Uterus (tissue), 4 donors: ENCODE data around the gene PDIK1L. TPM values are rescaled to one million over a fixed set of nuclear protein-coding genes. Genes with fewer than 3 reads are reported as not detected.

ENCODE experiments used
- DNase-seq, 2 donors: peaks; one replicate each; pipeline ENCODE4 v3.0.0-alpha.2; 2019 to 2020
- H3K27ac ChIP-seq, 2 donors: fragments of 200-600 bp; sonication (generic); 1 replicate in 1 of 2; 2 replicates in 1 of 2; pipeline ENCODE4 v1.5.1; 2016 to 2018
- H3K27me3 ChIP-seq, 2 donors: fragments of 200-600 bp; sonication (generic); one replicate each; pipeline ENCODE4 v1.5.1; 2018 to 2019; ENCODE audit warnings: control low read depth in 1 of 2
- H3K36me3 ChIP-seq, 2 donors: fragments of 200-600 bp; sonication (generic); one replicate each; pipeline ENCODE4 v1.5.1; 2019; ENCODE audit warnings: control low read depth in 1 of 2
- H3K4me1 ChIP-seq, 2 donors: fragments of 200-600 bp; sonication (generic); one replicate each; pipeline ENCODE4 v1.5.1; 2018 to 2019; ENCODE audit warnings: control low read depth in 1 of 2
- H3K4me3 ChIP-seq, 2 donors: fragments of 200-600 bp; sonication (generic); 1 replicate in 1 of 2; 2 replicates in 1 of 2; pipeline ENCODE4 v1.5.1; 2018 to 2019; ENCODE audit warnings: mild to moderate bottlenecking in 1 of 2
- H3K9me3 ChIP-seq, 2 donors: fragments of 200-600 bp; sonication (generic); one replicate each; pipeline ENCODE4 v1.5.1; 2019; ENCODE audit warnings: control low read depth in 1 of 2
- CTCF ChIP-seq, 4 experiments: fragments of 200-600 bp in 2 of 4; fragments of 450-650 bp in 2 of 4; sonication (generic) in 2 of 4; IDR thresholded peaks; one replicate each; pipeline ENCODE4 v1.5.1; 2016 to 2019; ENCODE audit warnings: antibody characterized with exemption in 4 of 4, mild to moderate bottlenecking in 2 of 4, moderate library complexity in 1 of 4
- POLR2A ChIP-seq, 2 donors: fragments of 450-650 bp; IDR thresholded peaks; one replicate each; pipeline ENCODE4 v1.6.1; 2016; ENCODE audit warnings: antibody characterized with exemption in 2 of 2, mild to moderate bottlenecking in 1 of 2, moderate library complexity in 1 of 2
- intact Hi-C: fragments of 100-400 bp; cut with DNase I; formaldehyde crosslinking; loops from one replicate; pipeline ENCODE4 v1.15.1; 2023; ENCODE audit warnings: low total_unique reads
- total RNA-seq, 4 donors: library from RNA; depleted of rRNA in 3 of 4; stranded (reverse); fragments of >200 nt in 3 of 4; gene quantifications; one replicate each; pipeline versions ENCODE4 v1.1.0 to v1.2.4, GENCODE V29; 2014 to 2023
- donor health status: DM: yes; HTN: yes; CAD: no.

PDIK1L gene
- total RNA-seq, 4 donors from 2014 or later: 13.8 to 95.6 (median 20.9) TPM

- Histone ChIP-seq H3K4me3 (no peak overlapping the region), H3K27ac (no peak overlapping the region), H3K9me3 (no peaks in the 10 kb centered on the region), H3K27me3 (no peaks in the 10 kb centered on the region), H3K4me1 (no peaks in the 10 kb centered on the region), H3K36me3 (no peaks in the 10 kb centered on the region)
- intact Hi-C loops: no loop called here
- DNase-seq: no peak
- TF ChIP-seq CTCF (IDR thresholded peaks at IDR 0.05) (no peak), POLR2A (IDR thresholded peaks at IDR 0.05) (no peak)
These were observed 20.7 kb downstream of the PDIK1L start for GRCh38 chr1:26132128-26132833.

DNA sequence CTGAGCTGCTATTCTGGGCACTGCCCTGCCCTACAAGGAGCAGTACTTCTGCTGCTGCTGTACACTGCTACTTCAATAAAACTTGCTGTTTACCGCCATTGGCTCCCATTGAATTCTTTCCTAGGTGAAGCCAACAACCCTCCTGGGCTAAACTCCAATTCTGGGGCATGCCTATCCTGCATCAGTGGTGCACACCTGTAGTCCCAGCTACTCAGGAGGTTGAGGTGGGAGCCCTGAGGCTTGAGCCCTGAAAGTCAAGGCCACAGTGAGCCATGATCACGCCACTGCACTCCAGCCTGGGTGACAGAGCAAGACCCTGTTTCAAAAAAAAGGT is 21.2 kb downstream of the PDIK1L start:
- no peak overlapping the region for H3K27ac ChIP-seq
- DNase-seq: no peak
- intact Hi-C loops: no loop called here
- H3K4me1 ChIP-seq: no peaks in the 10 kb centered on the region
- no peaks in the 10 kb centered on the region for H3K36me3 ChIP-seq
- no peaks in the 10 kb centered on the region for H3K9me3 ChIP-seq
- no peaks in the 10 kb centered on the region for H3K27me3 ChIP-seq
- TF ChIP-seq CTCF (IDR thresholded peaks at IDR 0.05) (no peak), POLR2A (IDR thresholded peaks at IDR 0.05) (no peak)
- H3K4me3 ChIP-seq: no peak overlapping the region

DNA sequence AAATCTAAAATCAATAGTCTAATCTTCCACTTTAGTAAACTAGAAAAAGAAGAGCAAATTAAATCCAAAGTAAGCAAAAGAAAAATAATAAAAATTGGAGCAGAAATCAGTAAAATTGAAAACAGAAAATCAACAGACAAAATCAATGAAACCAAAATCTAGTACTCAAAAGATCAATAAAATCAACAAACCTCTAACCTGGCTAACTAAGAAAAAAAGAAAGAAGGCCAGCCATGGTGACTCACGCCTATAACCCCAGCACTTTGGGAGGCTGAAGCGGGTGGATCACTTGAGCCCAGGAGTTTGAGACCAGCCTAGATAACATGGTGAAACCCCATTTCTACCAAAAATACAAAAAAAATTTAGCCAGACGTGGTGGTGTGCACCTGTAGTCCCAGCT is 22.8 kb downstream of the PDIK1L start:
- no peak for DNase-seq
- H3K36me3 ChIP-seq: no peaks in the 10 kb centered on the region
- TF ChIP-seq POLR2A (IDR thresholded peaks at IDR 0.05) (no peak), CTCF (IDR thresholded peaks at IDR 0.05) (no peak)

DNA sequence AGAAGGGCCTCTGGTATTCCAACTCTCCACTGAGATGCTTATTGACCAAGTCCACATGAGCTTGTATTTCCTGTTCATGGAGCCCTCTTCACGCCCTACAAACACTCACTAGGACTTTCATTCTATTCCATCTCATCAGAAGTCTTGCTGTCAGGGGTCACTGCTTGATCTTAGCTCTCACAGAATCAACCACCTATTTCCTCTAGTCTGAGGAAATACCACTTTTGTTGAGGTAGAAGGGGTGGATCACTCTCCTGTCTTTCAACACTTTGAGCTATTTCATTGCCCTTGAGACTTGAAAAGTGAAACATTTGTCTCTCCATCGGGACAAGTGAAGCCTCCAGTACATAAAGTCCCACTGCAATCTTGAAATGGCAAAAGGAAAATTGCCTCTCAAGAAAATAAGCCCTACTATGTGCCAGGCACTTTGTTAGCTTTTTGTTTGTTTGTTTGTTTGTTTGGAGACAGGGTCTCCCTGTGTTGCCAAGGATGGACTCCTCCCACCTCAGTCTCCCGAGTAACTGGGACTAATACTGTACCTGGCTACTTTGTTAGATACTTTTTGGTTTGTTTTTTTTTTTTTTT is 27.4 kb downstream of the PDIK1L start:
- TF ChIP-seq POLR2A (IDR thresholded peaks at IDR 0.05) (no peak), CTCF (IDR thresholded peaks at IDR 0.05) (no peak)
- H3K9me3 ChIP-seq: no peaks in the 10 kb centered on the region
- H3K4me1 ChIP-seq: no peaks in the 10 kb centered on the region
- DNase-seq: no peak
- H3K4me3 ChIP-seq: no peak overlapping the region
- H3K27me3 ChIP-seq: no peaks in the 10 kb centered on the region
- no peaks in the 10 kb centered on the region for H3K36me3 ChIP-seq
- no peak overlapping the region for H3K27ac ChIP-seq
- intact Hi-C loops: no loop called here

More for the DNA sequence above, 22.8 kb downstream of the PDIK1L start:
- Histone ChIP-seq H3K27me3 (no peaks in the 10 kb centered on the region), H3K9me3 (no peaks in the 10 kb centered on the region), H3K4me1 (no peaks in the 10 kb centered on the region), H3K4me3 (no peak overlapping the region), H3K27ac (no peak overlapping the region)
- intact Hi-C loops: no loop called here

DNA sequence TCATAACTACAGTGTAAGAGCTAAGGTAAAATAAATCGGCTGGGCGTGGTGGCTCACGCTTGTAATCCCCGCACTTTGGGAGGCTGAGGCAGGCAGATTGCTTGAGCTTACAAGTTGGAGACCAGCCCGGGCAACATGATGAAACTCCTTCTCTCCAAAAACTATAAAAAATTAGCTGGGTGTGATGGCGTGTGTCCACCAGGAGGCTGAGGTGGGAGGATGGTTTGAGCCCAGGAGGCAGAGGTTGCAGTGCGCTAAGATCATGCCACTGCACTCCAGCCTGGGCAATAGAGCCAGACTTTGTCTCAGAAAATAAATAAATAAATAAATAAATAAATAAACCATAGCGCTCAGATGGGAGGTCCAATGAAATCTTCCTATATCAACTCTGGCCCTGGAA is 30.5 kb downstream of the PDIK1L start:
- Histone ChIP-seq H3K9me3 (no peaks in the 10 kb centered on the region), H3K36me3 (no peaks in the 10 kb centered on the region), H3K27ac (no peak overlapping the region), H3K4me3 (no peak overlapping the region), H3K27me3 (no peaks in the 10 kb centered on the region), H3K4me1 (no peaks in the 10 kb centered on the region)
- no peak for TF ChIP-seq CTCF (IDR thresholded peaks at IDR 0.05)
- TF ChIP-seq POLR2A (IDR thresholded peaks at IDR 0.05): no peak
- intact Hi-C loops: no loop called here
- DNase-seq: no peak
